SU-DHL-6 (cell line): ENCODE data around the gene CRTAC1.

ENCODE experiments used
- H2AFZ ChIP-seq: fragments of 200-600 bp; sonication (generic); 2 replicates; pipeline ENCODE4 v1.6.1; 2014; ENCODE audit warnings: low read depth, mild to moderate bottlenecking, moderate library complexity, mixed read lengths, antibody characterized with exemption, low read length; ENCODE audit not compliant: severe bottlenecking
- H3F3A ChIP-seq: fragments of 200-600 bp; shearing (Covaris generic); 2 replicates; pipeline ENCODE4 v1.6.0; 2016; ENCODE audit warnings: antibody characterized with exemption, mild to moderate bottlenecking; ENCODE audit not compliant: insufficient read depth
- H3K27ac ChIP-seq: fragments of 200-600 bp; sonication (generic); 2 replicates; pipeline ENCODE4 v1.5.1; 2016; ENCODE audit warnings: low read depth, mild to moderate bottlenecking, low read length, moderate library complexity, mixed read lengths
- H3K27me3 ChIP-seq: fragments of 200-600 bp; sonication (generic), shearing (Covaris generic); 2 replicates; pipeline ENCODE4 v1.6.0; 2014; ENCODE audit warnings: mild to moderate bottlenecking, low read length
- H3K36me3 ChIP-seq: fragments of 200-600 bp; sonication (generic); 2 replicates; pipeline ENCODE4 v1.6.1; 2014; ENCODE audit warnings: mild to moderate bottlenecking, low read length, mixed read lengths
- H3K4me2 ChIP-seq: fragments of 300-600, 200-600 bp; shearing (Covaris generic), sonication (generic); 2 replicates; pipeline ENCODE4 v1.6.0; 2014; ENCODE audit warnings: low read length, low read depth, mild to moderate bottlenecking; ENCODE audit not compliant: poor library complexity, severe bottlenecking
- H3K4me3 ChIP-seq: fragments of 200-600 bp; sonication (generic); 2 replicates; pipeline ENCODE4 v1.5.1; 2014; ENCODE audit warnings: antibody characterized with exemption, low read length, mild to moderate bottlenecking, mixed read lengths; ENCODE audit not compliant: insufficient read depth, poor library complexity, severe bottlenecking
- H3K79me2 ChIP-seq: fragments of 200-600 bp; sonication (generic); 2 replicates; pipeline ENCODE4 v1.6.1; 2014; ENCODE audit warnings: mild to moderate bottlenecking, low read length, moderate library complexity; ENCODE audit not compliant: insufficient read depth
- H3K9ac ChIP-seq: fragments of 200-600 bp; sonication (generic); 2 replicates; pipeline ENCODE4 v1.7.0; 2014; ENCODE audit warnings: mild to moderate bottlenecking, low read length
- H3K9me2 ChIP-seq: fragments of 200-600 bp; sonication (generic); replicated peaks from 2 replicates; pipeline ENCODE4 v1.6.1; 2014; ENCODE audit warnings: low read length; ENCODE audit not compliant: insufficient read depth
- H3K9me3 ChIP-seq: fragments of 200-600 bp; sonication (generic); 2 replicates; pipeline ENCODE4 v1.6.1; 2014; ENCODE audit warnings: low read length, mixed read lengths; ENCODE audit not compliant: insufficient read depth
- H4K20me1 ChIP-seq: fragments of 200-600 bp; sonication (generic); 2 replicates; pipeline ENCODE4 v1.6.1; 2014; ENCODE audit warnings: low read depth, mild to moderate bottlenecking, antibody characterized with exemption, low read length, moderate library complexity, mixed read lengths
- EZH2phosphoT487 ChIP-seq: fragments of 200-600 bp; sonication (generic), shearing (Covaris generic); conservative IDR thresholded peaks from 2 replicates; pipeline ENCODE4 v1.6.1; 2018; ENCODE audit warnings: mild to moderate bottlenecking, antibody characterized with exemption, low read length, moderate library complexity, mixed read lengths
- TF ChIP-seq, protein P1 (sequence below): fragments of 200-600 bp; sonication (generic); IDR thresholded peaks from one replicate; pipeline ENCODE4 v1.5.1; 2017; ENCODE audit warnings: antibody characterized with exemption, mild to moderate bottlenecking, low read length, moderate library complexity; ENCODE audit not compliant: insufficient read depth, poor library complexity, severe bottlenecking

The CRTAC1 gene

DNA sequence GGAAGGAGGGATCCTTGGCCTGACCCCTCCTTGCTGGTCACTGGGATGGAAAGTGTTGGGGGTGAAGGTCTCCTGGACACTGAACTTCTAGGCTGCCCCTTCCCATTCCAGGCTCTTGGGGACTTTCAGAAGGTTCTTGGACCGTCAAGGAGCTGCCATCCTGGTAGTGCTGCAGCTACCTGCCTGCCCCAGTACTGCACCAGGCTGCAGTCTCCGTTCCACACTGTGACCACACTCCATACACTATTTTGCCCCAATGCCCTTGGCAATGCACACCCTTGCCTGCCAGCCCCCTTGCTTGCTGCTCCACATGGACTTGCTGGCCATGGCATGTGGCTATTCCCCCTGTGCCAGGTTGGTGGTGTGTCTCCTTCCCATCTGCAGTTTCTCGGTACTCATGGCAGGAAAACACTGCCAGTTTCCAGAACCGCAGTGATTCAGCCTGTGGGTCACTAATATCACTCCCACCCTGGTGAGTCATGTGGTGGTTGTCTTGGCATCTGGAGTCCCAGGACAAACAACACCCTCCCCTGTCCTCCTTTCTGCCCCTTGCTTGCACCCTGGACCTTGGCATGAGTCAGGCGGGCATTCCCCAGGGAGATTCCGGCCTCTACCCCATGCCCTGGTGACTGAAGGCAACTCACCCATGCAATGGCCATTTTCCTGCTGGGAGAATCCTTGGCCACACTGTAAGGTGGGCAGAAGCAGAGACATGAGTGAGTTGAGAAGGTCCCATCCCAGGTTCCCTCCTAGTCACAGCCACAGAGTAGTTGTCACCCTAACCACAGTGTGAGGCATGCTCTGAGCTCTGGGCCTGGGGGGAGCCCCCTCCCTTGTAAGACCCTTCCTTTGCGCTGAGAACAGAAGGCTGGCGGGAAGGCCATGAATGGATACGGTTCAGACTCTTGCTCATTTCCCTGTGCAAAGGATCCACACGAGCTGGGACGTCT lies 148.0 kb downstream of the CRTAC1 start:
- Histone ChIP-seq H3K9me3 (no peaks in the 10 kb centered on the region), H3F3A (no peaks in the 10 kb centered on the region), H2AFZ (no peak overlapping the region), H3K79me2 (no peaks in the 10 kb centered on the region), H3K9ac (no peak overlapping the region), H3K27ac (no peak overlapping the region), H3K4me3 (no peak overlapping the region), H3K4me2 (no peak overlapping the region), H3K9me2 (no peaks in the 10 kb centered on the region), H4K20me1 (no peaks in the 10 kb centered on the region), H3K27me3 (no peaks in the 10 kb centered on the region), H3K36me3 (no peaks in the 10 kb centered on the region)
- TF ChIP-seq, protein P1, sequence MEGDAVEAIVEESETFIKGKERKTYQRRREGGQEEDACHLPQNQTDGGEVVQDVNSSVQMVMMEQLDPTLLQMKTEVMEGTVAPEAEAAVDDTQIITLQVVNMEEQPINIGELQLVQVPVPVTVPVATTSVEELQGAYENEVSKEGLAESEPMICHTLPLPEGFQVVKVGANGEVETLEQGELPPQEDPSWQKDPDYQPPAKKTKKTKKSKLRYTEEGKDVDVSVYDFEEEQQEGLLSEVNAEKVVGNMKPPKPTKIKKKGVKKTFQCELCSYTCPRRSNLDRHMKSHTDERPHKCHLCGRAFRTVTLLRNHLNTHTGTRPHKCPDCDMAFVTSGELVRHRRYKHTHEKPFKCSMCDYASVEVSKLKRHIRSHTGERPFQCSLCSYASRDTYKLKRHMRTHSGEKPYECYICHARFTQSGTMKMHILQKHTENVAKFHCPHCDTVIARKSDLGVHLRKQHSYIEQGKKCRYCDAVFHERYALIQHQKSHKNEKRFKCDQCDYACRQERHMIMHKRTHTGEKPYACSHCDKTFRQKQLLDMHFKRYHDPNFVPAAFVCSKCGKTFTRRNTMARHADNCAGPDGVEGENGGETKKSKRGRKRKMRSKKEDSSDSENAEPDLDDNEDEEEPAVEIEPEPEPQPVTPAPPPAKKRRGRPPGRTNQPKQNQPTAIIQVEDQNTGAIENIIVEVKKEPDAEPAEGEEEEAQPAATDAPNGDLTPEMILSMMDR, result no peak
- TF ChIP-seq EZH2phosphoT487, result no peak

DNA sequence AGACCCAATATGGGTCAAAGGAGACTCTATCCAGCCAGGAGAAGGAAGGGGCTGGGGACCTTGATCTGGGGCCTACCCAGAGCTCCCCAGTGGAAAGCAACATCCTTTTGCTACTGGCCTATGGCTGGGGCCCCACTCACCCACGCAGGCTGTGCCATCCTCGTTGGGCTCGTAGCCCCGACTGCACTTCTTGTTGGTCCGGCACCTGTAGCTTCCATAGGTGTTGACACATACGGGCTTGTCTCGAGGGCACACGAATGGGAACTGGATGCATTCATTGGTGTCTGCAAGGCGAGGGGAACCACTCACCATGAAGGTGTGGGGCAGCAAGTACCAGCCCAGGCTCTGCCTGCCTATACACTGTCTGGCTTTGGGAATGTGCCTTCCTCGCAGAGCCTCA lies 150.3 kb downstream of the CRTAC1 start:
- Histone ChIP-seq H3K27me3 (no peaks in the 10 kb centered on the region), H4K20me1 (no peaks in the 10 kb centered on the region), H3K36me3 (no peaks in the 10 kb centered on the region), H3K27ac (no peak overlapping the region), H3K9me3 (no peaks in the 10 kb centered on the region), H2AFZ (no peak overlapping the region), H3K79me2 (no peaks in the 10 kb centered on the region), H3K9me2 (no peaks in the 10 kb centered on the region), H3K4me2 (no peak overlapping the region), H3K4me3 (no peak overlapping the region), H3F3A (no peaks in the 10 kb centered on the region), H3K9ac (no peak overlapping the region)
- TF ChIP-seq, protein P1, result no peak
- no peak for TF ChIP-seq EZH2phosphoT487

DNA sequence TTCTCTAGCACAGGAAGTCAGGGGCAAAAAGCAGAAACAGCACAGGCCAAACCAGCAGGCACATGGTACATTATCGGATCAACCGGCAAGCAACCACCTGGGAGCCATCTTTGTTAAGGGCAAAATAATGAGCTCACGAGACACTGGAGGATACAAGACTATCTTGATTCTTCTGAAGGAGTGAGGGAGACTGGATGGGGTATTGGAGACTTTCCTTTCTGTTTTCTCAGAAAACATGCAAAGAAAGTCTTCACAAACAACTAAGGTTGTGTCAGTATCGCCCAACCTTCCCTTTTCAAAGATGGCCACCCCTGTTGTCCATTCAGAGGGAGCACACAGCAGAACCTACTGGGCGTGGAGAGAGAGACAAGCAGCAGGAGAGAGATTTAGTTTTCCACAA lies 151.2 kb downstream of the CRTAC1 start:
- TF ChIP-seq EZH2phosphoT487, result no peak
- TF ChIP-seq, protein P1, result no peak
- Histone ChIP-seq H3K4me3 (no peak overlapping the region), H3K27me3 (no peaks in the 10 kb centered on the region), H3K79me2 (no peaks in the 10 kb centered on the region), H3F3A (no peaks in the 10 kb centered on the region), H3K9me3 (no peaks in the 10 kb centered on the region), H3K36me3 (no peaks in the 10 kb centered on the region), H3K27ac (no peak overlapping the region), H3K9ac (no peak overlapping the region), H2AFZ (no peak overlapping the region), H3K9me2 (no peaks in the 10 kb centered on the region), H4K20me1 (no peaks in the 10 kb centered on the region), H3K4me2 (no peak overlapping the region)
